Panc1 (cell line): ENCODE measurements around the gene CBY1. TPM values are rescaled to one million over a fixed set of nuclear protein-coding genes. Genes with fewer than 3 reads are reported as not detected.

Experiments used
- ATAC-seq: fragments of 200-7000 bp; cut with Tn5 transposase; 2 replicates; pipeline ENCODE4 v1.9.1; 2020; ENCODE audit warnings: mild to moderate bottlenecking, moderate library complexity
- BruUV-seq: library from RNA; stranded (reverse); fragments of 400-500 nt; replicated peaks from 2 replicates; lab custom pipeline; 2021; lab: Mats Ljungman, UMichigan
- CTCF ChIA-PET: fragments of 300-600 bp; sonication (Branson Sonifier 250); formaldehyde crosslinking; loops from one replicate; lab custom pipeline; 2022; ENCODE audit warnings: antibody characterized with exemption; lab: Charles Lee
- POLR2A ChIA-PET: fragments of 300-600 bp; sonication (Branson Sonifier 250); formaldehyde crosslinking; loops from one replicate; lab custom pipeline; 2022; ENCODE audit warnings: antibody characterized with exemption; lab: Charles Lee
- DNase-seq: peaks from one replicate; pipeline ENCODE4 v3.0.0-alpha.2; 2010; ENCODE audit warnings: low read depth, low spot score
- H3K27ac ChIP-seq: 2 replicates; pipeline ENCODE4 v1.5.1; 2011; ENCODE audit warnings: mild to moderate bottlenecking, low read length, inconsistent platforms
- H3K27me3 ChIP-seq: fragments of 200-500 bp; sonication (Bioruptor generic); 2 replicates; pipeline ENCODE4 v1.6.0; 2014; ENCODE audit warnings: low read length, inconsistent platforms; ENCODE audit not compliant: control insufficient read depth, insufficient read depth
- H3K36me3 ChIP-seq: fragments of 200-500 bp; sonication (Bioruptor generic); 2 replicates; pipeline ENCODE4 v1.5.1; 2014; ENCODE audit warnings: inconsistent platforms, mild to moderate bottlenecking, low read length, moderate library complexity; ENCODE audit not compliant: control insufficient read depth, insufficient read depth
- H3K4me1 ChIP-seq: 2 replicates; pipeline ENCODE4 v1.5.1; 2011; ENCODE audit warnings: inconsistent platforms, mild to moderate bottlenecking, low read length, moderate library complexity; ENCODE audit not compliant: control insufficient read depth, insufficient read depth
- H3K4me3 ChIP-seq, 2 experiments: 2 replicates each; pipeline ENCODE4 v1.5.1; 2011 to 2012; ENCODE audit warnings: low read depth in 2 of 2, low read length in 2 of 2, mild to moderate bottlenecking in 2 of 2, inconsistent platforms in 1 of 2, moderate library complexity in 1 of 2
- H3K9me3 ChIP-seq: fragments of 200-500 bp; sonication (Bioruptor generic); 2 replicates; pipeline ENCODE4 v1.5.1; 2014; ENCODE audit warnings: low read depth, mild to moderate bottlenecking, inconsistent platforms, low read length, moderate library complexity; ENCODE audit not compliant: control insufficient read depth, insufficient read depth
- POLR2AphosphoS5 ChIP-seq: IDR thresholded peaks from 2 replicates; pipeline ENCODE4 v1.6.1; 2012; ENCODE audit warnings: mild to moderate bottlenecking, low read depth, low read length, moderate library complexity
- SIN3A ChIP-seq: IDR thresholded peaks from 2 replicates; pipeline ENCODE4 v1.6.1; 2012; ENCODE audit warnings: low read depth, mild to moderate bottlenecking, low read length, moderate library complexity, borderline replicate concordance; ENCODE audit not compliant: insufficient read depth
- TCF7L2 ChIP-seq: IDR thresholded peaks from 2 replicates; pipeline ENCODE4 v1.6.1; 2011; ENCODE audit warnings: mild to moderate bottlenecking, low read depth, low read length, inconsistent platforms
- in situ Hi-C: cut with HindIII; loops from 2 replicates; pipeline ENCODE4 v1.10.0; 2016; ENCODE audit warnings: low sequenced_read_pairs, low pct_unique_long_range_greater_than_20kb
- intact Hi-C: fragments of 100-400 bp; cut with micrococcal nuclease; formaldehyde crosslinking; loops from one replicate; pipeline ENCODE4 v1.10.0; 2022; ENCODE audit not compliant: unreplicated experiment
- total RNA-seq: library from RNA; stranded (reverse); gene quantifications from one replicate; pipeline ENCODE4 v1.2.1, GENCODE V29; 2021; ENCODE audit not compliant: unreplicated experiment
- TF ChIP-seq, protein P1 (sequence below): fragments of 450-650 bp; IDR thresholded peaks from 2 replicates; pipeline ENCODE4 v1.5.1; 2017; ENCODE audit warnings: mild to moderate bottlenecking
- TF ChIP-seq, protein P2 (sequence below), 2 experiments: IDR thresholded peaks; 2 replicates each; pipeline ENCODE4 v1.6.1; 2011 to 2012; ENCODE audit warnings: low read depth in 2 of 2, control low read depth in 1 of 2, low read length in 1 of 2, mild to moderate bottlenecking in 1 of 2, moderate library complexity in 1 of 2; ENCODE audit not compliant: insufficient read depth in 1 of 2

CBY1 gene
- total RNA-seq, 1 experiment from 2014 or later = 20.4 TPM

DNA sequence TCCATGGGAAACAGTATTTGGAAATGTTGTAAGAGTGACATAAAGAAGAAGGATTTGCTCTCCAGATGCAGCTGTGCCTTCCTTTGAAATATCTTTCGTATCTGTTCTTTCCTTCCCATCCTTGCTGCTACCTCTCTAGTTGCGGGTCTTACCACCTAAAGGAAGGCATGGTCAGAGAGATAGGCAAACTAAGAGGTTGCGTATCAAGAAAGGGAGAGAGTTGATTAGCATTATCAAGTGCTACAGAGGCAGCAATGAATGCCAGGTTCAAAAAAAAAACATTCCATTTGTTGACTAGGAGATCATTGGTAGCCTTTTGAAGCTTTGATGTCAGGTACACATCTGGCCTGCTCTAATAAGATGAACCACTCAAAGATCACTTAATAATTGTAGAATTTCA is 53.9 kb downstream of the CBY1 start:
- Histone ChIP-seq H3K4me3 (no peak overlapping the region), H3K27ac (no peak overlapping the region), H3K27me3 (no peaks in the 10 kb centered on the region), H3K4me1 (peaks cover 13% of the 10 kb centered on the region), H3K9me3 (no peaks in the 10 kb centered on the region), H3K36me3 (peaks cover 4% of the 10 kb centered on the region; the same call in 1 of the 2 replicates)
- TF ChIP-seq SIN3A (no peak), POLR2AphosphoS5 (no peak), TCF7L2 (no peak)
- TF ChIP-seq, protein P1, sequence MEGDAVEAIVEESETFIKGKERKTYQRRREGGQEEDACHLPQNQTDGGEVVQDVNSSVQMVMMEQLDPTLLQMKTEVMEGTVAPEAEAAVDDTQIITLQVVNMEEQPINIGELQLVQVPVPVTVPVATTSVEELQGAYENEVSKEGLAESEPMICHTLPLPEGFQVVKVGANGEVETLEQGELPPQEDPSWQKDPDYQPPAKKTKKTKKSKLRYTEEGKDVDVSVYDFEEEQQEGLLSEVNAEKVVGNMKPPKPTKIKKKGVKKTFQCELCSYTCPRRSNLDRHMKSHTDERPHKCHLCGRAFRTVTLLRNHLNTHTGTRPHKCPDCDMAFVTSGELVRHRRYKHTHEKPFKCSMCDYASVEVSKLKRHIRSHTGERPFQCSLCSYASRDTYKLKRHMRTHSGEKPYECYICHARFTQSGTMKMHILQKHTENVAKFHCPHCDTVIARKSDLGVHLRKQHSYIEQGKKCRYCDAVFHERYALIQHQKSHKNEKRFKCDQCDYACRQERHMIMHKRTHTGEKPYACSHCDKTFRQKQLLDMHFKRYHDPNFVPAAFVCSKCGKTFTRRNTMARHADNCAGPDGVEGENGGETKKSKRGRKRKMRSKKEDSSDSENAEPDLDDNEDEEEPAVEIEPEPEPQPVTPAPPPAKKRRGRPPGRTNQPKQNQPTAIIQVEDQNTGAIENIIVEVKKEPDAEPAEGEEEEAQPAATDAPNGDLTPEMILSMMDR = no peak
- TF ChIP-seq, protein P2, sequence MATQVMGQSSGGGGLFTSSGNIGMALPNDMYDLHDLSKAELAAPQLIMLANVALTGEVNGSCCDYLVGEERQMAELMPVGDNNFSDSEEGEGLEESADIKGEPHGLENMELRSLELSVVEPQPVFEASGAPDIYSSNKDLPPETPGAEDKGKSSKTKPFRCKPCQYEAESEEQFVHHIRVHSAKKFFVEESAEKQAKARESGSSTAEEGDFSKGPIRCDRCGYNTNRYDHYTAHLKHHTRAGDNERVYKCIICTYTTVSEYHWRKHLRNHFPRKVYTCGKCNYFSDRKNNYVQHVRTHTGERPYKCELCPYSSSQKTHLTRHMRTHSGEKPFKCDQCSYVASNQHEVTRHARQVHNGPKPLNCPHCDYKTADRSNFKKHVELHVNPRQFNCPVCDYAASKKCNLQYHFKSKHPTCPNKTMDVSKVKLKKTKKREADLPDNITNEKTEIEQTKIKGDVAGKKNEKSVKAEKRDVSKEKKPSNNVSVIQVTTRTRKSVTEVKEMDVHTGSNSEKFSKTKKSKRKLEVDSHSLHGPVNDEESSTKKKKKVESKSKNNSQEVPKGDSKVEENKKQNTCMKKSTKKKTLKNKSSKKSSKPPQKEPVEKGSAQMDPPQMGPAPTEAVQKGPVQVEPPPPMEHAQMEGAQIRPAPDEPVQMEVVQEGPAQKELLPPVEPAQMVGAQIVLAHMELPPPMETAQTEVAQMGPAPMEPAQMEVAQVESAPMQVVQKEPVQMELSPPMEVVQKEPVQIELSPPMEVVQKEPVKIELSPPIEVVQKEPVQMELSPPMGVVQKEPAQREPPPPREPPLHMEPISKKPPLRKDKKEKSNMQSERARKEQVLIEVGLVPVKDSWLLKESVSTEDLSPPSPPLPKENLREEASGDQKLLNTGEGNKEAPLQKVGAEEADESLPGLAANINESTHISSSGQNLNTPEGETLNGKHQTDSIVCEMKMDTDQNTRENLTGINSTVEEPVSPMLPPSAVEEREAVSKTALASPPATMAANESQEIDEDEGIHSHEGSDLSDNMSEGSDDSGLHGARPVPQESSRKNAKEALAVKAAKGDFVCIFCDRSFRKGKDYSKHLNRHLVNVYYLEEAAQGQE (IDR thresholded peaks at IDR 0.05; ENCODE audit: insufficient read depth in 1 of 2, low read depth in 2 of 2, low read length in 1 of 2) = no peak
- BruUV-seq = no TSS peak
- CTCF ChIA-PET = no interaction called here
- in situ Hi-C loops = no loop called here
- ATAC-seq (no peak), DNase-seq (no peak)
- intact Hi-C loops = no loop called here
- POLR2A ChIA-PET = no interaction called here

DNA sequence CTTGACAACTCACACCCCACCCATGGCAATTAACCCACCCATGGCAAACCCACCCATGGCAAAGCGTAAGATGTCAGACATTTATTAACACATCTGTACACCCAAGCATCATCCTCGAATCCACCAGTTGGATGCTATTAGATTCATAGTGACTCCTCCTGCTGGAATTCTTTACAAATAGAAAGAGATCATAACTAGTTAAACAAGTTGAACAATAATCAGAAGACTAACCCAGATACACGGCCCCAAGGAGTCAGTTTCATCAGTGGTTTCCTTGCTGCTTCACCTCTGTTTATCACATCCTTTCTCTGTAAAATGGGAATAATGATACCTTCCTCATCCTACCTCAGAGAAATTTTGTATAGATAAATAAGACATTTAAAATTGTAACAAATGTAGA is 54.4 kb downstream of the CBY1 start:
- DNase-seq (no peak), ATAC-seq (no peak)
- peaks cover 13% of the 10 kb centered on the region for H3K4me1 ChIP-seq
- no peak for TF ChIP-seq POLR2AphosphoS5
- TF ChIP-seq, protein P2 (IDR thresholded peaks at IDR 0.05; ENCODE audit: insufficient read depth in 1 of 2, low read depth in 2 of 2, low read length in 1 of 2) = no peak
- no peak for TF ChIP-seq TCF7L2
- TF ChIP-seq SIN3A = no peak
- TF ChIP-seq, protein P1 = no peak
- no peaks in the 10 kb centered on the region for H3K9me3 ChIP-seq
- ChIA-PET POLR2A (no interaction called here), CTCF (no interaction called here)
- in situ Hi-C loops (no loop called here), intact Hi-C loops (no loop called here)
- H3K27me3 ChIP-seq = no peaks in the 10 kb centered on the region
- H3K4me3 ChIP-seq = no peak overlapping the region
- H3K36me3 ChIP-seq = peaks cover 4% of the 10 kb centered on the region; the same call in 1 of the 2 replicates
- no TSS peak for BruUV-seq
- H3K27ac ChIP-seq = no peak overlapping the region
